Stimulated activated CD4-positive, alpha-beta T cell treated with anti-CD3 and anti-CD28 coated beads, TNF-alpha, amount 100 ng/mL, for 4 hours (primary cell): ENCODE data around the gene SCYGR1.
A peak's percentile ranks its signal among the peaks of the same experiment; 100 is the strongest.
"Not testable (repeated sequence)": the region's sequence is repeated elsewhere in the genome, so short reads cannot be mapped to it uniquely, and the experiment has no call there.

Source experiments
- DNase-seq, 3 experiments: peaks; one replicate each; pipeline ENCODE4 v3.0.0-alpha.2; 2020; ENCODE audit warnings: low read depth in 3 of 3

The SCYGR1 gene

GRCh38 chr2:227387583-227387982 is at the start of gene SCYGR1:
SCYGR1 (minus strand) TSS chr2:227387949; CDS start chr2:227387949, 0 bp downstream.
- not testable (repeated sequence) for DNase-seq

GRCh38 chr2:227436436-227437174 is 48.9 kb upstream of the SCYGR1 start:
- DNase-seq, result no peak

DNA sequence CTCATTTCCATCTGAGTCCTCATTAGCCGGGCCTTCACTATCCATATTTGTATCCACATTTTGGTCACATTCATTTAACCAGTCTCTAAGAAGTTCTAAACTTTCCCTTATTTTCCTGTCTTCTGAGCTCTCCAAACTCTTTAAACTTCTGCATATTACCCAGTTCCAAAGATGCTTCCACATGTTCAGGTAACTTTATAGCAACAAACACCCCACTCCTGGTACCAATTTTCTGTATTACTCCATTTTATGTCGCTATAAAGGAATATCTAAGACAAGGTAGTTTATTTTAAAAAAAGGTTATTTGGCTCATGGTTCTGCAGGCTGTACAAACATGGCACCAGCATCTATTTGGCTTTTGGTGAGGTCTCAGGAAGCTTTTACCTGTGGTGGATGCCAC is 45.4 kb upstream of the SCYGR1 start:
- no peak for DNase-seq

- DNase-seq, result no peak
Observed at GRCh38 chr2:227430639-227431038, 42.9 kb upstream of the SCYGR1 start.

GRCh38 chr2:227428731-227429285 is 41.1 kb upstream of the SCYGR1 start:
- DNase-seq, result no peak

DNA sequence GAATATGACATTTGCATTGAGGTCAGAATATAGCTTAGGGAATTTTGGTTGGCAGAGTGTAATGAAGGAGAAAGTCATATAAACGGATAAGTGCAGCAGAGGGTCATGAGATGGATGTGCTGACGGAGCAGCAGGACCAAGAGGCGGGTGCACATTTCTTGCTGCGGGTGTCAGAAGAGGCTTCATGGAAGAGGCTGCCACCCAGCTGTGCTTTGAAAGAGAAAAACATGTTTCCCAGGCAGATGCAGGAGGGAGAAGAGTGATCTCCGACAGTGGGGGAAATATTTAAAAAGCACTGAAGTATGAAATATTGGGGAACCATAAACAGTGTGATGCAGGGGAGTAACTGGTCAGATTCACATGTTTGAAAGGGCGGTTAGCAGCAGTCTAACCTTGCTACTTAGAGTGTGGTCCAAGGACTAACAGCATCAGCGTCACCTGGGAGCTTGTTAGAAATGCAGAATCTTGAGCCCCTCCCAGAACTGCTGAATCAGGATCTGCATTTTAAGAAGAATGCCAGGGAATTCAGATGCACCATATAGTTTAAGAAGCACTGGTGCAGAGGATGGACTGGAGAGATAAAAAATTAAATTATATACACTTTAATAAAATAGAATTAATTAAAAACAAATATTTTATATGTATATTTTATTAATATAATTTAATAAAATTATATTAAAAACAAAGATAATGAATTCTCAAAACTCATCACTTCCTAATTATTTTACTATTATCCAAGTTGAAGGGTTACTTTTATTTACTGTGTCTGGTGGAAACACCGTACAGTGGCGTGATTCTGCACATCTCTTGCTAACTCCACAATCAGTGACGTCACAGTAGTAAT is 36.1 kb upstream of the SCYGR1 start:
- no peak for DNase-seq

DNA sequence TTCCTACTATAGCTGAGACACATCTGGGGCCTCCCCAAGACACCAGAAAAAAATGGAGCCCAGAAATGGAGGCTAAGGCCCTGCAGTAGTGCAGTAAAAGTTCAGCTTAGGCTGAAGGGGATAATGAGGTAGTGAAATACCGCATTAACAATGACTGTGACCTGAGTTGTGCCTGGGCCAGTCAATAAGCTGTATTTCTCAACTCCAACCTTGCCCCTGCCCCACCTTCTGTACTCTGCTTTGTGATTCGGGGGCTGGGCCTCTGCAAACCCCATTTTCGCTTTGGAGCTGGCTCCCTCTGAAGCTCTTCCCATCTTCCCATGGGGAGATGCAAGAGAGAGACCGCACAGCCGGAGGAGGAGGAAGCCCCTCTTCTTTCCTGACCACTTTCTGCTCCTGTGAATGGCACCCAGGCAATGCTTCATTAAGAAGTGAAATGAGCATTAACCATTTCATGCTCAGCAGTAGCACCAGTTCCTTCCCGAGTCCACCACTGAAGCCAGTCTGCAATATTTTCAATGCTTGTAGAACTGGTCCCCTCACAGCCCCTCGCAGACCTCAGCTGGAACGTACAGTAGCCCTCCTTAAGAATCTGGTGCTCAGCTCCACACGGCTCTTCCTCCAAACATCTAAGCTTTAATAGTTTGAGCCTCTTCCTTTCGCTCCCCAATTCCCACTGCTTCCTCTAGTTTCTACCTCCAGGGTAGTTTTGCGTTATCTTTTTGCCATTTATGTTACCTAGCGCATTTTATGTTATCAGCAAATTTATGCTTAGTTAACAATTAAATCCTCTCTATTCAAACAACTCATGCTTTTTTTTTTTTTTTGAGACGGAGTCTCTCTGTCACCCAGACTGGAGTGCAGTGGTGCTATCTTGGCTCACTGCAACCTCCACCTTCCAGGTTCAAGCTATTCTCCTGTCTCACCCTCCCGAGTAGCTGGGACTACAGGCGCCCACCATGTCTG is 32.6 kb upstream of the SCYGR1 start:
- DNase-seq, result no peak

- DNase-seq, result no peak
Observed at GRCh38 chr2:227416701-227417100, 29.0 kb upstream of the SCYGR1 start.

- peak in 1 of 3 experiments; percentile 2 for DNase-seq
Observed at GRCh38 chr2:227415538-227416424, 28.0 kb upstream of the SCYGR1 start.

- no peak for DNase-seq
Observed at GRCh38 chr2:227414846-227415245, 27.1 kb upstream of the SCYGR1 start.

DNA sequence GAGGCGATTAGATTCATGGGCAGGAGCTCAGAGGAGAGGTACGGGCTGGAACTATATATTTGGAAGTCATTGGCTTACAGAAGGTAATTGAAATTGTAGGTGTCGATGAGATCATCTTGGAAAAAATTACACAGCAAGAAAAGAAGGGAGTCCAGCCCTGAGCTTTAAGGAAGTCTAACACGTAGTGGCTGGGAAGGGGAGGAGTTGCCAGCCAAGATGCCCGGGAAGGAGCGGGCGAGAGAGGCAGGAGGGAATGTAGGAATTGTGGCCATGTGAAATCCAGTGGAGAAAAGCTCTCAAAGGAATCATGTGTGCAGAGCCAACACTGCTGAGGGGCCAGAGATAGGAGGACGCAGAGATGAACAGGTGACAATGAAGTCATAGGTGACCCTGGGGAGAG is 25.6 kb upstream of the SCYGR1 start:
- DNase-seq, result no peak

- no peak for DNase-seq
Observed at GRCh38 chr2:227412877-227413276, 25.1 kb upstream of the SCYGR1 start.

GRCh38 chr2:227411990-227412350 is 24.2 kb upstream of the SCYGR1 start:
- DNase-seq, result no peak

- DNase-seq, result peak in 2 of 3 experiments; percentile 21 to 30
Observed at GRCh38 chr2:227411320-227411989, 23.7 kb upstream of the SCYGR1 start.

GRCh38 chr2:227410191-227410590 is 22.4 kb upstream of the SCYGR1 start:
- DNase-seq, result no peak

GRCh38 chr2:227407591-227408151 is 19.9 kb upstream of the SCYGR1 start:
- no peak for DNase-seq

GRCh38 chr2:227406177-227407031 is 18.7 kb upstream of the SCYGR1 start:
- DNase-seq, result no peak

- DNase-seq, result no peak
Observed at GRCh38 chr2:227404585-227405271, 17.0 kb upstream of the SCYGR1 start.
